GM12878 (cell line): Measurements from ENCODE around the gene ZNF644. TPM values are rescaled to one million over a fixed set of nuclear protein-coding genes. Genes with fewer than 3 reads are reported as not detected.

Source experiments
- ATAC-seq: fragments of 200-7000 bp; cut with Tn5 transposase; 3 replicates; pipeline ENCODE4 v1.9.1; 2020; ENCODE audit warnings: mild to moderate bottlenecking, moderate library complexity
- BruUV-seq: library from RNA; stranded (reverse); fragments of 400-500 nt; replicated peaks from 2 replicates; lab custom pipeline; 2021; lab: Mats Ljungman, UMichigan
- CTCF ChIA-PET: fragments of 300-600 bp; sonication (Branson Sonifier 250); formaldehyde crosslinking; extraction: SDS; loops from one replicate; lab custom pipeline; 2021; ENCODE audit warnings: inconsistent platforms; lab: Yijun Ruan, JAX
- POLR2A ChIA-PET: fragments of 350-600 bp; formaldehyde crosslinking; extraction: SDS; loops from one replicate; lab custom pipeline; 2021; ENCODE audit warnings: inconsistent platforms; lab: Charles Lee
- RAD21 ChIA-PET: fragments of 300-600 bp; sonication (Branson Sonifier 250); formaldehyde crosslinking; loops from one replicate; lab custom pipeline; 2023; ENCODE audit warnings: antibody characterized with exemption; ENCODE audit not compliant: unreplicated experiment; lab: Charles Lee
- SMC1A ChIA-PET: fragments of 300-600 bp; sonication (Branson Sonifier 250); formaldehyde crosslinking; loops from one replicate; lab custom pipeline; 2023; ENCODE audit not compliant: unreplicated experiment, uncharacterized antibody; lab: Charles Lee
- DNase-seq: peaks from one replicate; pipeline ENCODE4 v3.0.0-alpha.2; 2011; ENCODE audit warnings: low read depth, low spot score
- FAIRE-seq: peaks from 3 replicates; lab custom pipeline; 2011; peaks lifted over from hg19 to GRCh38; lab: Jason Lieb, UNC
- H2AFZ ChIP-seq: 2 replicates; pipeline ENCODE4 v1.6.0; 2011; ENCODE audit warnings: low read depth, low read length, control low read depth; ENCODE audit not compliant: control insufficient read depth
- H3K27ac ChIP-seq: 2 replicates; pipeline ENCODE4 v1.5.1; 2011; ENCODE audit warnings: control low read depth; ENCODE audit not compliant: control insufficient read depth, insufficient read depth
- H3K27me3 ChIP-seq, 2 experiments: replicated peaks in 1 of 2; 2 replicates each; pipeline versions ENCODE4 v1.6.0 to v1.6.1; 2011; ENCODE audit warnings: low read length in 1 of 2; ENCODE audit not compliant: control insufficient read depth in 2 of 2, insufficient read depth in 2 of 2
- H3K36me3 ChIP-seq, 2 experiments: 2 replicates each; pipeline ENCODE4 v1.5.1; 2011; ENCODE audit warnings: low read length in 1 of 2; ENCODE audit not compliant: control insufficient read depth in 2 of 2, insufficient read depth in 2 of 2
- H3K4me1 ChIP-seq: 2 replicates; pipeline ENCODE4 v1.6.1; 2011; ENCODE audit warnings: mild to moderate bottlenecking, low read length, moderate library complexity, mixed read lengths; ENCODE audit not compliant: control insufficient read depth, insufficient read depth
- H3K4me2 ChIP-seq: 2 replicates; pipeline ENCODE4 v1.6.0; 2011; ENCODE audit warnings: control low read depth; ENCODE audit not compliant: control insufficient read depth, insufficient read depth
- H3K4me3 ChIP-seq: fragments of 200-600 bp; sonication (generic); 2 replicates; pipeline ENCODE4 v1.5.1; 2016
- H3K79me2 ChIP-seq: 2 replicates; pipeline ENCODE4 v1.6.0; 2011; ENCODE audit warnings: low read length; ENCODE audit not compliant: control insufficient read depth, insufficient read depth
- H3K9ac ChIP-seq: 2 replicates; pipeline ENCODE4 v1.8.0; 2011; ENCODE audit warnings: low read length, control low read depth, mixed read lengths; ENCODE audit not compliant: control insufficient read depth, insufficient read depth
- H3K9me3 ChIP-seq: replicated peaks from 3 replicates; pipeline ENCODE4 v1.5.1; 2011; ENCODE audit warnings: mild to moderate bottlenecking, low read length; ENCODE audit not compliant: control insufficient read depth, insufficient read depth
- H4K20me1 ChIP-seq: 2 replicates; pipeline ENCODE4 v1.6.0; 2011; ENCODE audit not compliant: control insufficient read depth, insufficient read depth
- CEBPZ ChIP-seq: fragments of 150-350 bp; IDR thresholded peaks from 2 replicates; pipeline ENCODE4 v1.6.1; 2016; ENCODE audit warnings: low read depth, low read length
- CREM ChIP-seq: IDR thresholded peaks from 2 replicates; pipeline ENCODE4 v1.6.1; 2014; ENCODE audit warnings: antibody characterized with exemption, low read depth
- HDAC2 ChIP-seq: fragments of 200-600 bp; sonication (generic); IDR thresholded peaks from 2 replicates; pipeline ENCODE4 v1.6.1; 2017
- IKZF2 ChIP-seq, 2 experiments: fragments of 450-650 bp; IDR thresholded peaks; 2 replicates each; pipeline ENCODE4 v1.6.1; 2017; ENCODE audit warnings: mild to moderate bottlenecking in 2 of 2, moderate library complexity in 2 of 2
- MEF2A ChIP-seq: IDR thresholded peaks from 2 replicates; pipeline ENCODE4 v1.6.1; 2011; ENCODE audit warnings: low read depth, mild to moderate bottlenecking, low read length, moderate library complexity; ENCODE audit not compliant: insufficient read depth
- MEF2B ChIP-seq: fragments of 450-650 bp; IDR thresholded peaks from 2 replicates; pipeline ENCODE4 v1.6.1; 2018; ENCODE audit warnings: mild to moderate bottlenecking, moderate library complexity; ENCODE audit not compliant: partially characterized antibody, poor library complexity, severe bottlenecking
- NFYB ChIP-seq: IDR thresholded peaks from 2 replicates; pipeline ENCODE4 v1.6.1; 2011; ENCODE audit warnings: low read depth, mild to moderate bottlenecking, low read length, improper control_type of control experiment, moderate library complexity; ENCODE audit not compliant: insufficient read depth
- POLR2A ChIP-seq: IDR thresholded peaks from 2 replicates; pipeline ENCODE4 v1.6.1; 2011; ENCODE audit warnings: low read depth, mild to moderate bottlenecking, low read length
- SP1 ChIP-seq: IDR thresholded peaks from one replicate; pipeline ENCODE4 v1.6.1; 2011; ENCODE audit warnings: low read depth, low read length
- SREBF2 ChIP-seq: IDR thresholded peaks from 2 replicates; pipeline ENCODE4 v1.6.1; 2012; ENCODE audit warnings: mild to moderate bottlenecking, low read length
- ZBTB33 ChIP-seq: fragments of 450-650 bp; IDR thresholded peaks from 2 replicates; pipeline ENCODE4 v1.6.1; 2017; ENCODE audit warnings: mild to moderate bottlenecking
- ZNF592 ChIP-seq: fragments of 450-650 bp; IDR thresholded peaks from 2 replicates; pipeline ENCODE4 v1.6.1; 2017; ENCODE audit warnings: mild to moderate bottlenecking, moderate library complexity
- WGBS: methylation state at CpG from one replicate; pipeline ENCODE4 v1.1.6; 2016; ENCODE audit warnings: low lambda C conversion rate; ENCODE audit not compliant: insufficient replicate concordance, insufficient coverage; ENCODE audit errors: missing lambda C conversion rate; 5-methylcytosine and 5-hydroxymethylcytosine counted together
- in situ Hi-C: fragments of 300-500 bp; cut with MboI; formaldehyde crosslinking; loops from 9 replicates; pipeline ENCODE4 v1.14.3; 2018; ENCODE audit warnings: mixed read lengths
- intact Hi-C: fragments of 100-400 bp; cut with micrococcal nuclease; formaldehyde crosslinking; loops from one replicate; pipeline ENCODE4 v1.14.2; 2022; ENCODE audit not compliant: unreplicated experiment
- polyA plus RNA-seq, 11 experiments: library from polyadenylated mRNA; depleted of rRNA in 4 of 11; unstranded in 6 of 11; stranded (reverse) in 5 of 11; fragments of >200 nt; fragmentation: Nextera tagmentation in 4 of 11; fragmentation: Illumina TruSeq in 1 of 11; extraction: Ambion mirVana in 4 of 11; extraction: Trizol in 1 of 11; gene quantifications; 1 replicate in 1 of 11; 2 replicates in 10 of 11; pipeline versions ENCODE4 v1.2.1 to v1.2.3, GENCODE V29; 2011 to 2016; ENCODE audit warnings: inconsistent platforms in 2 of 11, missing spikeins in 2 of 11, low read depth in 1 of 11
- total RNA-seq, 4 experiments: library from RNA; depleted of rRNA in 3 of 4; stranded (reverse); fragments of >200 nt in 3 of 4; fragmentation: Illumina TruSeq in 1 of 4; extraction: Trizol in 1 of 4; gene quantifications; 2 replicates each; pipeline versions ENCODE4 v1.2.1 to v1.2.3, GENCODE V29; 2013 to 2021

The ZNF644 gene
- total and polyA plus RNA-seq, 10 of the 15 experiments (the other 5 are each of a cell fraction or from before 2014, with no cell fraction given) = 17.7 to 55.3 (median 29.5) TPM

- intact Hi-C loops = no loop called here
- FAIRE-seq = no peak
- RAD21 ChIA-PET = no interaction called here
Observed at GRCh38 chr1:91036894-91037829, 15.3 kb upstream of the ZNF644 start.

More at GRCh38 chr1:91036894-91037829, 15.3 kb upstream of the ZNF644 start:
- no peak overlapping the region for H3K9ac ChIP-seq
- H3K27ac ChIP-seq = no peak overlapping the region
- no peaks in the 10 kb centered on the region for H3K36me3 ChIP-seq
- no peak overlapping the region for H3K4me3 ChIP-seq
- in situ Hi-C loops = no loop called here
- H4K20me1 ChIP-seq = no peaks in the 10 kb centered on the region
- BruUV-seq = no TSS peak
- no peaks in the 10 kb centered on the region for H3K27me3 ChIP-seq
- no peaks in the 10 kb centered on the region; the same call in 2 of the 3 replicates for H3K9me3 ChIP-seq
- CTCF ChIA-PET = interaction anchor here (1.1 kb wide), 1 partner anchor 315 kb away, joined by 3 read pairs; no protein-coding TSS in a partner anchor
- TF ChIP-seq CREM (no peak), SP1 (no peak), POLR2A (no peak), SREBF2 (no peak), CEBPZ (no peak), HDAC2 (no peak), IKZF2 (IDR thresholded peaks at IDR 0.05) (no peak), ZBTB33 (no peak), NFYB (no peak), ZNF592 (no peak), MEF2B (no peak), MEF2A (no peak)
- DNase-seq (no peak), ATAC-seq (no peak)
- no peaks in the 10 kb centered on the region for H3K79me2 ChIP-seq
- SMC1A ChIA-PET = interaction anchor here (0.6 to 1.5 kb wide), 3 partner anchors 9 to 79 kb away, joined by 3 read pairs; no protein-coding TSS in a partner anchor
- WGBS = 49% methylated on average over 4 of the region's 4 CpGs
- no peak overlapping the region for H3K4me2 ChIP-seq
- no peak overlapping the region for H2AFZ ChIP-seq
- POLR2A ChIA-PET = no interaction called here
- no peaks in the 10 kb centered on the region for H3K4me1 ChIP-seq
